HG03571 (cell line): Measurements from ENCODE around the gene NADSYN1.

Experiments
- ATAC-seq: cut with Tn5 transposase; IDR thresholded peaks from one replicate; pipeline ENCODE4 v1.9.1; 2021; ENCODE audit not compliant: unreplicated experiment

NADSYN1 gene

DNA sequence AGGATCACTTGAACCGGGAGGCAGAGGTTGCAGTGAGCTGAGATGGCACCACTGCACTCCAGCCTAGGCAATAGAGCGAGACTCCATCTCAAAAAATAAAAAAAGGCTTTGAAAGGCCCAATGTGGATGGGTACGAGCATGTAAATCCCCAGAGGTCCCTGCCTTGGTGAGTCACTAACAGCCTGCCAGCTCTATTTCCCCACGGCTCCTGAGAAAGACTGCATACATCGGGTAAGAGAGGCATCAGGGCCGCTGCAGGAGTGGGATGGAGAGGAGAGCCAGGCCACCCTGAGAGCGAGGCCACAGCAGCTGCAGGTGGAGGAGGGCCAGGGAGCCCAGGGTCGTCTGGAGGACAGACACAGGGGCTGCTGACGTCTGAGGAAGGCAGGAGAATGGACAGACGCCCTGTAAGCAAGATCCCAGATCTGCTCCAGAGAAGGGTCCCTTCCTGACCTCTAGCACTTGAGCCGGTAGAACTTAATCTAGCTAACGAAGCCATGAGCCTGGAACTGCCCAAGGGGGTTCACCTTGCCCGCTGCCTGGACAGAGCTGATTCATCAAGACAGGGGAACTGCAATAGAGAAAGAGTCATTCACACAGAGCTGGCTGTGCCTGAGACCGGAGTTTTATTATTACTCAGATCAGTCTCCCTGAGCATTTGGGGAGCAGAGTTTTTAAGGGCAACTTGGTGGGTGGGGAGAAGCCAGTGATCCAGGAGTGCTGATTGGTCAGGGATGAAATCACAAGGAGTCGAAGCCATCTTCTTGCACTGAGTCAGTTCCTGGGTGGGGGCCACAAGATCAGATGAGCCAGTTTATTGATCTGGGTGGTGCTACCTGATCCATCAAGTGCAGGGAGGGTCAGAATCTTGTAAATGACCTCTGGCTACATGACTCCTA lies 90.1 kb downstream of the NADSYN1 start:
- ATAC-seq: no peak

DNA sequence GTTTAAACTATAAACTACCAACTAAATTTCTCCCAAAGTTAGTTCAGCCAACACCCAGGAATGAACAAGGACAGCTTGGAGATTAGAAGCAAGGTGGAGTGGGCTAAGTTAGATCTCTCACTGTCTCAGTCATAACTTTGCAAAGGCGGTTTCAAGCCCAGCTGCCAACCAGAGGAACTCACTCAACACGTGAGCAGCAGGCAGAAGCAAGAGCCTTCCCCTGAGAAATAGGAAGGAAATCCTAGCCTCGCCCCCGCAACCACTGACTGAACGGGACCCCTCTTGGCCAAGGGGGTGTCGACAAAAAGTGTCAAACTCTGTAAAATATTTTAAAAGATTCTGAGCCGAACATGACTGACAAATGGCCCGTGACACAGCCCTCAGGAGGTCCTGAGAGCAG lies 90.9 kb downstream of the NADSYN1 start:
- no peak for ATAC-seq

DNA sequence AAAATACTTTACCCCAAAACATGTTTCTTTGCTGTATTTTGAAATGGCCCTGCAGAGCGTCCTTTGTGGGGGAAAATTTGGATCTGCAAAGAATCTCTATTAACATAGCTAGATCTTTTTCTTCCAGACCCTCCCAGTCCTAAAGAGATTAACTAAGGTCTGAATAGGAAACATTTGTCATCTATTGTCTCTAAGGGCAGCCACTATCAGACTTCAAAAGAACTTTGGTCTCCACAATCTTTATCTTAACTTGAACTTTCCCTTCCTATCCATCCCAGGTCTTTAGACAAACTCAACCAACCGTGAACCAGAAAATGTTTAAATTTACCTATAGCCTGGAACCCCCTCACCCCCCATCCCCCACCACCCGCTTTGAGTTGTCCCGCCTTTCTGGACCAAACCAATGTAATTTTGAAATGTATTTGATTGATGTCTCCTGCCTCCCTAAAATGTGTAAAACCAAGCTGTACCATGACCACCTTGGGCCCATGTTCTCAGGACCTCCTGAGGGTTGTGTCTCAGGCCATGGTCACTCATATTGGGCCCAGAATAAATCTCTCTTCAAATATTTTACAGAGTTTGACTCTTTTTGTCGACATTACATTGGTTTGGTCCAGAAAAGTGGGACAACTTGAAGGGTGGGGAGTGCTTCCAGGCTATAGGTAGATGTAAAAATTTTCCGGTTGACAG lies 91.7 kb downstream of the NADSYN1 start:
- ATAC-seq: no peak

DNA sequence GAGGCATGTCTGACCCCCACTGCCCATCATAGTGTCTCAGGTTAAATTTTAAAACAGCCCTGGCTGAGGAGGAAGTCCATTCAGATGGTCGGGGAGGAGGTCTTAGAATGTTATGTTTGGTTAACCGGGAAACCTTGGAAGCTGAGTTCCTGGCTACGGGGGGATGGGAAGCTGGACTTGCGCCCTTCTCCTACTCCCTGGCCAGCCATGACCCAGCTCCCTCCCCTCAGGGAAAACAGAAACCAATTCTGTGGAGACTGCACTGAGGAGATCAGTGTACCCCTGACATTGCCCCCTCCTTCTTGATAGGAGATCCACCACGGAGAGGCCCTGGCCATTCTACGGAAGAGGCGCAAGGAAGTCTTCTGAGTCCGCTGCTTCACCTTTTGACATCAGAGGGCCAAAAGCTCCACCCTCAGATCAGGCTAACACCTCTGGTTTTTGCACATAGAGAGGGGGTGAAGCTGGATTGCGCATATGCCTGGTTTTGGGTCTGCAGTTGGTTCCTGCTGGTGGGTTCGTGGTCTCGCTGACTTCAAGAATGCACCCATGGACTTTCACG lies 92.5 kb downstream of the NADSYN1 start:
- no peak for ATAC-seq

DNA sequence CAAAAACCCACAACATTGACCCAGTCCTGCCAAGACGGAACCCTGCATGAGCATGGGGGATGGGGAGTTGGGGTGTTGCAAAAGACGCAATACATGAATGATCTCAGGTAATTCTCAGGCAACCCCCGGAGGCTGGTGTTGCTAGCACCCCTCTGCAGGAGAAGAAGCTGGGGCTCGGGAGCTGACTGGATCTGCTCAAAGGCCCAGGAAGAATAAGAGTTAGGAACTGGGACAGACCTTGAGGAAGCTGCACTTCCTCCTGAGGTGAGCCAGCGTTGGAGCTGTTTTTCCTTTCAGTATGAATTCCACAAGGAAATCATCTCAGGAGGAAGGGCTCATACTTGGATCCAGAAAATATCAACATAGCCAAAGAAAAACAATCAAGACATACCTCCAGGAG lies 95.1 kb downstream of the NADSYN1 start, which contains the start of gene KRTAP5-9:
Gene KRTAP5-9, plus strand, starts transcription at position 301 of the 400 bp plus-strand sequence. CDS start 238 bp downstream, outside the sequence.
- no peak for ATAC-seq

DNA sequence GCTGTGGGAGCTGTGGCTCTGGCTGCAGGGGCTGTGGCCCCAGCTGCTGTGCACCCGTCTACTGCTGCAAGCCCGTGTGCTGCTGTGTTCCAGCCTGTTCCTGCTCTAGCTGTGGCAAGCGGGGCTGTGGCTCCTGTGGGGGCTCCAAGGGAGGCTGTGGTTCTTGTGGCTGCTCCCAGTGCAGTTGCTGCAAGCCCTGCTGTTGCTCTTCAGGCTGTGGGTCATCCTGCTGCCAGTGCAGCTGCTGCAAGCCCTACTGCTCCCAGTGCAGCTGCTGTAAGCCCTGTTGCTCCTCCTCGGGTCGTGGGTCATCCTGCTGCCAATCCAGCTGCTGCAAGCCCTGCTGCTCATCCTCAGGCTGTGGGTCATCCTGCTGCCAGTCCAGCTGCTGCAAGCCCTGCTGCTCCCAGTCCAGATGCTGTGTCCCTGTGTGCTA lies 95.7 kb downstream of the NADSYN1 start:
- no peak for ATAC-seq
